Measurements from ENCODE around the gene DRG2. TPM values are rescaled to one million over a fixed set of nuclear protein-coding genes. Genes with fewer than 3 reads are reported as not detected.

DRG2 gene
- total and polyA plus RNA-seq, 2 donors (not counting 1 experiment from before 2014, with no cell fraction given), result 58.7 to 67.8 TPM

DNA sequence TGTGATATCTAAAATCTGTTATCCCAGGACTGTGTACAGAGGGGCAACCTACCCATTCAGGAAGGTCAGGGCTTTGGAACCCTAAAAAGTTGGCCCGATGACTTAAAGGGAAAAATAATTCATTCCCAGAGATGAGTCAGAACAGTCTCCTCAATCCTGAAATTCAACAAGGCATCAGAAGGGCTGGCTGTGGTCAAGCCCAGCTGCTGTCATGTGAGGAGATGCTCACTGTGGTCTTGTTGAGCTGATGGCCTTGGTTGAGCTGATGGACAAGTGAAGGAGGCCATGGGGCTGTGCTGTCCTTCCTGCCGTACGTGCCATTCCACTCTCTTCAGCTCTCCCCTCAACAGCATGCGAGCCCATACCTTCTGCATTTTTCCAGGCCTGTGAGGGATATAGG is 20.9 kb upstream of the DRG2 start:
- Histone ChIP-seq H3K4me3 (ENCODE audit: control extremely low read depth in 1 of 5, extremely low read depth in 1 of 5, insufficient read depth in 1 of 5, low read depth in 2 of 5, low read length in 4 of 5) (no peak overlapping the region), H4K20me1 (ENCODE audit: control insufficient read depth, insufficient read depth, low read length, poor library complexity, severe bottlenecking) (no peaks in the 10 kb centered on the region), H3K9ac (ENCODE audit: low read length) (no peak overlapping the region), H3K79me2 (ENCODE audit: control insufficient read depth, insufficient read depth, low read length) (no peaks in the 10 kb centered on the region), H2AFZ (ENCODE audit: insufficient read depth, low read depth, low read length, poor library complexity, severe bottlenecking) (no peak overlapping the region), H3K36me3 (replicated peaks in 1 of 2; ENCODE audit: control extremely low read depth in 1 of 2, control insufficient read depth in 1 of 2, extremely low read depth in 1 of 2, insufficient read depth in 2 of 2, low read length in 1 of 2) (peaks cover 1 to 23% of the 10 kb centered on the region in 2 experiments), H3K9me3 (ENCODE audit: control extremely low read depth in 1 of 3, control insufficient read depth in 2 of 3, insufficient read depth in 1 of 3, low read length in 2 of 3) (no peaks in the 10 kb centered on the region), H3K4me2 (replicated peaks; ENCODE audit: low read depth, low read length, poor library complexity, severe bottlenecking) (no peak overlapping the region), H3K27me3 (replicated peaks in 1 of 4; ENCODE audit: control extremely low read depth in 1 of 4, control insufficient read depth in 3 of 4, insufficient read depth in 4 of 4, low read length in 3 of 4) (no peaks in the 10 kb centered on the region), H3K4me1 (ENCODE audit: control insufficient read depth in 2 of 2, insufficient read depth in 2 of 2, low read length in 2 of 2) (no peaks in the 10 kb centered on the region), H3K27ac (ENCODE audit: low read length in 2 of 2) (no peak overlapping the region)
- ATAC-seq (ENCODE audit: low read depth), result no peak
- Mint-ChIP-seq H3K27ac (no peak overlapping the region), H3K4me1 (no peaks in the 10 kb centered on the region), H3K4me3 (no peak overlapping the region), H3K9me3 (ENCODE audit: insufficient read depth) (no peaks in the 10 kb centered on the region), H3K27me3 (no peaks in the 10 kb centered on the region)
- intact Hi-C loops (cut with micrococcal nuclease), result no loop called here
- no peak for DNase-seq
- TF ChIP-seq EZH2 (IDR thresholded peaks at IDR 0.05; ENCODE audit: borderline replicate concordance, insufficient read depth, low read depth, low read length, poor library complexity, severe bottlenecking), result no peak
- TF ChIP-seq, protein P1, sequence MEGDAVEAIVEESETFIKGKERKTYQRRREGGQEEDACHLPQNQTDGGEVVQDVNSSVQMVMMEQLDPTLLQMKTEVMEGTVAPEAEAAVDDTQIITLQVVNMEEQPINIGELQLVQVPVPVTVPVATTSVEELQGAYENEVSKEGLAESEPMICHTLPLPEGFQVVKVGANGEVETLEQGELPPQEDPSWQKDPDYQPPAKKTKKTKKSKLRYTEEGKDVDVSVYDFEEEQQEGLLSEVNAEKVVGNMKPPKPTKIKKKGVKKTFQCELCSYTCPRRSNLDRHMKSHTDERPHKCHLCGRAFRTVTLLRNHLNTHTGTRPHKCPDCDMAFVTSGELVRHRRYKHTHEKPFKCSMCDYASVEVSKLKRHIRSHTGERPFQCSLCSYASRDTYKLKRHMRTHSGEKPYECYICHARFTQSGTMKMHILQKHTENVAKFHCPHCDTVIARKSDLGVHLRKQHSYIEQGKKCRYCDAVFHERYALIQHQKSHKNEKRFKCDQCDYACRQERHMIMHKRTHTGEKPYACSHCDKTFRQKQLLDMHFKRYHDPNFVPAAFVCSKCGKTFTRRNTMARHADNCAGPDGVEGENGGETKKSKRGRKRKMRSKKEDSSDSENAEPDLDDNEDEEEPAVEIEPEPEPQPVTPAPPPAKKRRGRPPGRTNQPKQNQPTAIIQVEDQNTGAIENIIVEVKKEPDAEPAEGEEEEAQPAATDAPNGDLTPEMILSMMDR (IDR thresholded peaks at IDR 0.05), result no peak
- ChIA-PET CTCF (no interaction called here), POLR2A (no interaction called here)
- WGBS (ENCODE audit: insufficient coverage), result 100% methylated on average over 1 of the region's 4 CpGs

DNA sequence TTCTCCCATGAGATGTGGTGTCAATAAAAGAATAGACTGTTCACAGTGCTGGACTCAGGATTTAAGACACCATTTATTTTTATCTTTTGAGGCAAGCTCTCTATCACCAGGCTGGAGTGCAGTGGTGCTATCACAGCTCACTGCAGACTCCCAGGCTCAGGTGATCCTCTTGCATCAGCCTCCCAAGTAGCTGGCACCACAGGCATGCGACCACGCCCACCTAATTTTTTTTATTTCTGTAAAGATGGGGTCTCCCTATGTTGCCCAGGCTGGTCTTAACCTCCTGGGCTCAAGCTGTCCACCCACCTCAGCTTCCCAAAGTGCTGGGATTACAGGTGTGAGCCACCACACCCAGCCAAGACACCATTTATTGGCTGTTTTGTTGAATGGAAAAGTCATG is 18.6 kb upstream of the DRG2 start:
- Histone ChIP-seq H3K4me2 (replicated peaks; ENCODE audit: low read depth, low read length, poor library complexity, severe bottlenecking) (no peak overlapping the region), H3K4me1 (ENCODE audit: control insufficient read depth in 2 of 2, insufficient read depth in 2 of 2, low read length in 2 of 2) (no peaks in the 10 kb centered on the region), H3K27me3 (replicated peaks in 1 of 4; ENCODE audit: control extremely low read depth in 1 of 4, control insufficient read depth in 3 of 4, insufficient read depth in 4 of 4, low read length in 3 of 4) (no peaks in the 10 kb centered on the region), H3K79me2 (ENCODE audit: control insufficient read depth, insufficient read depth, low read length) (no peaks in the 10 kb centered on the region), H3K36me3 (replicated peaks in 1 of 2; ENCODE audit: control extremely low read depth in 1 of 2, control insufficient read depth in 1 of 2, extremely low read depth in 1 of 2, insufficient read depth in 2 of 2, low read length in 1 of 2) (peaks cover 0 to 15% of the 10 kb centered on the region in 2 experiments), H4K20me1 (ENCODE audit: control insufficient read depth, insufficient read depth, low read length, poor library complexity, severe bottlenecking) (no peaks in the 10 kb centered on the region), H3K27ac (ENCODE audit: low read length in 2 of 2) (no peak overlapping the region), H2AFZ (ENCODE audit: insufficient read depth, low read depth, low read length, poor library complexity, severe bottlenecking) (no peak overlapping the region), H3K4me3 (ENCODE audit: control extremely low read depth in 1 of 5, extremely low read depth in 1 of 5, insufficient read depth in 1 of 5, low read depth in 2 of 5, low read length in 4 of 5) (no peak overlapping the region), H3K9ac (ENCODE audit: low read length) (no peak overlapping the region), H3K9me3 (ENCODE audit: control extremely low read depth in 1 of 3, control insufficient read depth in 2 of 3, insufficient read depth in 1 of 3, low read length in 2 of 3) (no peaks in the 10 kb centered on the region)
- intact Hi-C loops (cut with micrococcal nuclease), result no loop called here
- no peak overlapping the region for H3K27ac Mint-ChIP-seq
- no peak for ATAC-seq (ENCODE audit: low read depth)
- no peaks in the 10 kb centered on the region for H3K4me1 Mint-ChIP-seq
- DNase-seq, result no peak
- POLR2A ChIA-PET, result no interaction called here
- TF ChIP-seq, protein P1 (IDR thresholded peaks at IDR 0.05), result no peak
- no peak for TF ChIP-seq EZH2 (IDR thresholded peaks at IDR 0.05; ENCODE audit: borderline replicate concordance, insufficient read depth, low read depth, low read length, poor library complexity, severe bottlenecking)
- H3K9me3 Mint-ChIP-seq (ENCODE audit: insufficient read depth), result no peaks in the 10 kb centered on the region
- no peak overlapping the region for H3K4me3 Mint-ChIP-seq
- CTCF ChIA-PET, result no interaction called here
- WGBS (ENCODE audit: insufficient coverage), result 100% methylated on average over 2 of the region's 2 CpGs
- no peaks in the 10 kb centered on the region for H3K27me3 Mint-ChIP-seq

All from B cell (primary cell).